Measurements from ENCODE around the gene CLDN6. TPM values are rescaled to one million over a fixed set of nuclear protein-coding genes. Genes with fewer than 3 reads are reported as not detected.

The CLDN6 gene
- total RNA-seq, 1 donor from 2014 or later = 257 TPM

DNA sequence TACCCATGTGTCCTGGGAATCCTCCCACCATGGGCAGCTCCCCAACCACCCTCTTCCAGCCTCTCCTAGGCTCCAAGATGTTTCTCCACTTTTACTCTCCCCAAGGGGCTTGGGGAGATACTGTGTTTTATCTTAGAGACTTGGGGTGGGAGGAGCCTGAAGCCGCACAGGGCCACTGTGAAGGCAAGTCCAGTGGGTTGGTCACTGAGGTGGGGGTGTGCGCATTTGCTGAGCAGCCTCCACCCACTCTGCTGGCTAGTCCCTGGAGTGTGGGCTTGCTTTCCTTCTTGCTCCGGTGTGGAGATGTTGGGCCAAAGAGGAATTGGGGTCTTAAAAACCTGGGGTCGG lies 9.3 kb downstream of the CLDN6 start:
- Mint-ChIP-seq H3K36me3 (no peaks in the 10 kb centered on the region), H3K9me3 (no peaks in the 10 kb centered on the region), H3K4me1 (peaks cover 67% of the 10 kb centered on the region), H3K27ac (peak overlapping the region; percentile 94), H3K4me3 (no peak overlapping the region), H3K27me3 (ENCODE audit: low read depth) (peaks cover 62% of the 10 kb centered on the region)
- TF ChIP-seq, protein P1, sequence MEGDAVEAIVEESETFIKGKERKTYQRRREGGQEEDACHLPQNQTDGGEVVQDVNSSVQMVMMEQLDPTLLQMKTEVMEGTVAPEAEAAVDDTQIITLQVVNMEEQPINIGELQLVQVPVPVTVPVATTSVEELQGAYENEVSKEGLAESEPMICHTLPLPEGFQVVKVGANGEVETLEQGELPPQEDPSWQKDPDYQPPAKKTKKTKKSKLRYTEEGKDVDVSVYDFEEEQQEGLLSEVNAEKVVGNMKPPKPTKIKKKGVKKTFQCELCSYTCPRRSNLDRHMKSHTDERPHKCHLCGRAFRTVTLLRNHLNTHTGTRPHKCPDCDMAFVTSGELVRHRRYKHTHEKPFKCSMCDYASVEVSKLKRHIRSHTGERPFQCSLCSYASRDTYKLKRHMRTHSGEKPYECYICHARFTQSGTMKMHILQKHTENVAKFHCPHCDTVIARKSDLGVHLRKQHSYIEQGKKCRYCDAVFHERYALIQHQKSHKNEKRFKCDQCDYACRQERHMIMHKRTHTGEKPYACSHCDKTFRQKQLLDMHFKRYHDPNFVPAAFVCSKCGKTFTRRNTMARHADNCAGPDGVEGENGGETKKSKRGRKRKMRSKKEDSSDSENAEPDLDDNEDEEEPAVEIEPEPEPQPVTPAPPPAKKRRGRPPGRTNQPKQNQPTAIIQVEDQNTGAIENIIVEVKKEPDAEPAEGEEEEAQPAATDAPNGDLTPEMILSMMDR (IDR thresholded peaks at IDR 0.05; ENCODE audit: unreplicated experiment) = no peak
- no peak for DNase-seq (ENCODE audit: low spot score in 2 of 2, unreplicated experiment in 2 of 2)

DNA sequence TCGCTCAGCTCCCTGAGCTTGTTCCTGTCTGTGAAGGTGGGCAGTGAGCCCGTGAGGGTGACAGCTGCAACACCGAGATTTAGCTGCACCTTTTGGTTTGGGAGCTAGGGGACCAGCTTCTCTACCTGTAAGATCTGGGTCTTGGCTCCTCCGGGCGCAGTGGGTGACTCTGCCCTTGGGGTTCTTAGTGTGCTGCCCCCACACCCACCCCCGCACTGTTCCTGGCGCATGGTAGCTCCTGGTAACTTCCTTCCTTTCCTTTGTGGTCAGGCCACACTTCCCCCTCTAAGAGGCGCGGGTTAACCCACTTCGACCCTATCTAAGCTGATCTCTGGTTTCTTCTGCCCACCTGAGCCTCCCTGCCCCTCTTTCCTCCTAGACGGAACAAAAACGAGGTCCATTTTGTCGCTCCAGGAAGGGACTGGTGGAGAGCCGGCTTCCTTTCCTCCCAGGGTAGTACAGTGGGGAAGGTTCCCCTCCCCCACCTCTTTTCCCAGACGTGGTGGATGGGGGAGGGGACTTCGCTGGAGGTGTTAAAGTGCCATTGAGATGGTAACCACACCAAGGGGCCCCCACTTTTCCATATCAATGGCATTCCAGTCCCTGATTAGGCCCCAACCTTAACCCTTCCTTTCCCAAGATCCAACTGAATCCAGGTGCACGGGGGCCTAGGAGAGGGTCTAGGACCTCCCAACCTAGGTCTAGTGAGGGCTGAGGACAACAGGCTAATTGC lies 9.9 kb downstream of the CLDN6 start:
- Mint-ChIP-seq H3K27me3 (ENCODE audit: low read depth) (peaks cover 58% of the 10 kb centered on the region), H3K4me1 (peaks cover 61% of the 10 kb centered on the region), H3K36me3 (no peaks in the 10 kb centered on the region), H3K9me3 (no peaks in the 10 kb centered on the region), H3K4me3 (peak overlapping the region; percentile 10), H3K27ac (peak overlapping the region; percentile 94)
- TF ChIP-seq, protein P1 (IDR thresholded peaks at IDR 0.05; ENCODE audit: unreplicated experiment) = no peak
- DNase-seq (ENCODE audit: low spot score in 2 of 2, unreplicated experiment in 2 of 2) = no peak

DNA sequence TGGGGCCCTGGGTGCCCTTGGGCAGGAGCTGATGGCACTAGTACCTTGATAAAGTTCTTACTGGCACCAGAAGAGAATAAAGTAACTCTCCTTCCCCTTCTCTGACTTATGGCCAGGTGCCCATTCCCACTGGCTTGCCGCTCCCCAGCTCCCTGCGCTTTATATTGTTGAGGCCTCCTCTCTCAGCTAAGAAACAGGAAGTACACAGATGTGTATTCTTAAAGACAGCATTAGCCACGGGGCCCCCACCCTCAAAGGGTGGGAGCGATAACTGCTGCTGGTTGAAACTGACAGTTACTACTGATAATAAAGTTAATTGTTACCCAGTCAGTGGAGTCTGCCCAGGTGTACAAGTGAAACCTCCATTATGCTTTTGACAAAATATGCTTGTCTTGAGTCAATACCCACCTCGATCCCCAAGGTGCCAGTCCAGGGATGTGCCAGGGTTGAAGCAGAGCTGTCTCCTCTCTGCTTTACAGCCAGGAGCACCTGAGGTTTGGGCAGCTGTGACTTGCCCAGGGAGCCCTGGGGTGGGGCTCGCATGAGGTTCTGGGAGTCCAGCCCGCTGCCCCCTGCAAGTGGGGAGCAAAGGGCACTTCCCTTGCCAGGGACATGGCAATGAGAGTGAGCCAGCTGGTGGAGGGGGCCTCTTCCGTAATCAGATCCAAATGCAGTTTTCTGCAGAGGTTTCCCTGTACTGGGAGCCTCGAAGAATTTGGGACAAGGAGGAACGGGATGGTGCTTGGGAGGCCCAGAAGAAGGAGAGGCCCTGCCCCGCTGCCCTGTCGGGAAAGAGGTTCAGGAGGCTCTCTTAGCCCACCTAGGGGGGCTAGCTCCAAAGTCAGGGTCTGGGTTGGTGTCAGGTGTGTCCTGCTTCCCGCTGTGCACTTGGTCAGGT lies 10.7 kb downstream of the CLDN6 start:
- DNase-seq (ENCODE audit: low spot score in 2 of 2, unreplicated experiment in 2 of 2) = no peak
- H3K36me3 Mint-ChIP-seq = no peaks in the 10 kb centered on the region
- H3K4me1 Mint-ChIP-seq = peaks cover 53% of the 10 kb centered on the region
- peak overlapping the region; percentile 94 for H3K27ac Mint-ChIP-seq
- peak overlapping the region; percentile 31 for H3K4me3 Mint-ChIP-seq
- H3K9me3 Mint-ChIP-seq = no peaks in the 10 kb centered on the region
- TF ChIP-seq, protein P1 (IDR thresholded peaks at IDR 0.05; ENCODE audit: unreplicated experiment) = no peak
- H3K27me3 Mint-ChIP-seq (ENCODE audit: low read depth) = peaks cover 54% of the 10 kb centered on the region

DNA sequence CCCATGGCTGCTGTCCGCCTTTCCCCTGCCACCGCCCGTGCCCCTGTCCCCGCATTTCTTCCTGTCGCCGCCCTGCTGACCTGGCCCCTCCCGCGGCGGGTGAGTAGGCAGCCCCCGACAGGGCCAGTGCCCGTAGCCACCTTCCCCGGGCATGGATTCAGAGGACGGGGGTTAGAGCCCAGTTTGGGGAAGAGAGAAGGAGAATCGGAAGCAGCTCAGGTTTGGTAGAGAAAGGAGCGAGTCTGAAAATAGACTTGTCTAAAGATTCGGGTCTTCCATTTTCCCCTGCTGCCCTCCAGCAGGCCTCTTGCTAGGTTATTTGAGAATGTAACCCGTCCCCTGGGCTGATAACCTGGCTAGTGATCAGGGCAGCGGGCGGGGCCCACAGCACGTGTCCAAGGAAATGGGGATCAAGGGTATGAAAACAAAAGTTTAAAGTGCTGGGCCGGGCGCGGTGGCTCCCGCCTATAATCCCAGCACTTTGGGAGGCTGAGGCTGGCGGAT lies 13.2 kb downstream of the CLDN6 start:
- Mint-ChIP-seq H3K4me3 (peak overlapping the region; percentile 72), H3K27me3 (ENCODE audit: low read depth) (peaks cover 49% of the 10 kb centered on the region), H3K4me1 (peaks cover 41% of the 10 kb centered on the region), H3K36me3 (no peaks in the 10 kb centered on the region), H3K9me3 (no peaks in the 10 kb centered on the region), H3K27ac (peak overlapping the region; percentile 92)
- DNase-seq (ENCODE audit: low spot score in 2 of 2, unreplicated experiment in 2 of 2) = no peak
- TF ChIP-seq, protein P1 (IDR thresholded peaks at IDR 0.05; ENCODE audit: unreplicated experiment) = no peak

DNA sequence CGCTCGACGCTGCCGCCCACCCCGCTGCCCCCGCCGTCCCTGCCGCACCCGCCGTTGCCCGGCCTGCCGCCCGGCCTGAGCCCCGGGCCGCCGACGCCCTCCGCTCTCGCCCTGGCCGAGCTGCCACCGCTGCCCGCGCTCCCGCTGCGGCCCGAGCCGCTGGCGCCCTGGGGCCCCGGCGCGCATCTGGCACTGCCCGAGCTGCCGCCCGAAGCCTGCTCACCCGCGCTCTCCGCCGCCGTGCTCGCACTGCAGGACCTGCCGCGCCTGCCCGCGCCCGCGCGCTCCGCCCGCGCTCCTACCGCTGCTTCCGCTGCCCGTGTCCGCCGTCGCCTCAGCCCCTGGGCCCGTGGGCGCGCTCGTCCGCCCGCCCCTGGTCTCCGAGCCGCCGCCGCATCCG lies 13.7 kb downstream of the CLDN6 start:
- DNase-seq (ENCODE audit: low spot score in 2 of 2, unreplicated experiment in 2 of 2) = no peak
- H3K36me3 Mint-ChIP-seq = no peaks in the 10 kb centered on the region
- peaks cover 46% of the 10 kb centered on the region for H3K27me3 Mint-ChIP-seq (ENCODE audit: low read depth)
- TF ChIP-seq, protein P1 (IDR thresholded peaks at IDR 0.05; ENCODE audit: unreplicated experiment) = no peak
- no peak overlapping the region for H3K4me3 Mint-ChIP-seq
- H3K9me3 Mint-ChIP-seq = no peaks in the 10 kb centered on the region
- no peak overlapping the region for H3K27ac Mint-ChIP-seq
- peaks cover 36% of the 10 kb centered on the region for H3K4me1 Mint-ChIP-seq
